ENCODE data around the gene MORC3. TPM values are rescaled to one million over a fixed set of nuclear protein-coding genes. Genes with fewer than 3 reads are reported as not detected.
"Not testable (repeated sequence)": the region's sequence is repeated elsewhere in the genome, so short reads cannot be mapped to it uniquely, and the experiment has no call there.

Gene MORC3
- total RNA-seq, 4 donors from 2014 or later, result 39.3 to 64.3 (median 40.5) TPM

GRCh38 chr21:36388096-36388495 lies 68.1 kb downstream of the MORC3 start:
- peaks cover 0 to 19% (median 0%) of the 10 kb centered on the region in 3 donors for H3K36me3 ChIP-seq
- 96 to 97% methylated on average over 6 of the region's 6 CpGs for WGBS, 2 donors
- no peak overlapping the region for H3K27ac ChIP-seq
- TF ChIP-seq EP300 (IDR thresholded peaks at IDR 0.05) (no peak), CTCF (IDR thresholded peaks at IDR 0.05) (no peak), POLR2A (IDR thresholded peaks at IDR 0.05) (no peak)
- no peaks in the 10 kb centered on the region for H3K9me3 ChIP-seq
- H3K27me3 ChIP-seq, result no peaks in the 10 kb centered on the region
- peaks cover 0 to 17% (median 3%) of the 10 kb centered on the region in 4 donors for H3K4me1 ChIP-seq
- no peak overlapping the region for H3K4me3 ChIP-seq
- DNase-seq (ENCODE audit: low spot score in 2 of 2), result no peak

- Histone ChIP-seq H3K4me1 (peaks cover 0 to 17% (median 3%) of the 10 kb centered on the region in 4 donors), H3K9me3 (no peaks in the 10 kb centered on the region), H3K27ac (no peak overlapping the region), H3K27me3 (no peaks in the 10 kb centered on the region), H3K4me3 (no peak overlapping the region), H3K36me3 (peaks cover 0 to 23% (median 0%) of the 10 kb centered on the region in 3 donors)
- no peak for DNase-seq (ENCODE audit: low spot score in 2 of 2)
- TF ChIP-seq EP300 (IDR thresholded peaks at IDR 0.05) (no peak), CTCF (IDR thresholded peaks at IDR 0.05) (no peak), POLR2A (IDR thresholded peaks at IDR 0.05) (no peak)
- 54 to 65% methylated on average over 10 of the region's 10 CpGs for WGBS, 2 donors
These were observed 68.8 kb downstream of the MORC3 start for GRCh38 chr21:36388835-36389234.

GRCh38 chr21:36391649-36392048 lies 71.7 kb downstream of the MORC3 start:
- peaks cover 0 to 45% (median 0%) of the 10 kb centered on the region in 3 donors for H3K36me3 ChIP-seq
- 92% methylated on average over 6 of the region's 6 CpGs for WGBS, 2 donors
- not testable (repeated sequence) for H3K27ac ChIP-seq; H3K4me1 ChIP-seq; H3K9me3 ChIP-seq; H3K4me3 ChIP-seq; DNase-seq (ENCODE audit: low spot score in 2 of 2); H3K27me3 ChIP-seq

- H3K27ac ChIP-seq, result no peak overlapping the region
- no peak for DNase-seq (ENCODE audit: low spot score in 2 of 2)
- no peaks in the 10 kb centered on the region for H3K9me3 ChIP-seq
- no peak for TF ChIP-seq POLR2A (IDR thresholded peaks at IDR 0.05)
- no peak for TF ChIP-seq CTCF (IDR thresholded peaks at IDR 0.05)
- TF ChIP-seq EP300 (IDR thresholded peaks at IDR 0.05), result no peak
- WGBS, 2 donors, result 83 to 87% methylated on average over 6 of the region's 6 CpGs
- no peaks in the 10 kb centered on the region for H3K27me3 ChIP-seq
- no peak overlapping the region for H3K4me3 ChIP-seq
- no peaks in the 10 kb centered on the region for H3K4me1 ChIP-seq
- H3K36me3 ChIP-seq, result peaks cover 0 to 72% (median 0%) of the 10 kb centered on the region in 3 donors
These were observed 75.5 kb downstream of the MORC3 start for GRCh38 chr21:36395353-36396111.

GRCh38 chr21:36396325-36396724 lies 76.3 kb downstream of the MORC3 start:
- no peaks in the 10 kb centered on the region for H3K9me3 ChIP-seq
- 92 to 95% methylated on average over 3 of the region's 3 CpGs for WGBS, 2 donors
- DNase-seq (ENCODE audit: low spot score in 2 of 2), result no peak

More at GRCh38 chr21:36396325-36396724, 76.3 kb downstream of the MORC3 start:
- no peak overlapping the region for H3K27ac ChIP-seq
- no peak for TF ChIP-seq POLR2A (IDR thresholded peaks at IDR 0.05)
- no peak for TF ChIP-seq CTCF (IDR thresholded peaks at IDR 0.05)
- TF ChIP-seq EP300 (IDR thresholded peaks at IDR 0.05), result no peak
- no peak overlapping the region for H3K4me3 ChIP-seq
- H3K27me3 ChIP-seq, result no peaks in the 10 kb centered on the region
- H3K36me3 ChIP-seq, result peaks cover 0 to 72% (median 0%) of the 10 kb centered on the region in 3 donors
- no peaks in the 10 kb centered on the region for H3K4me1 ChIP-seq

All from tibial nerve (tissue), 4 donors.